ENCODE data around the gene RO60. TPM values are rescaled to one million over a fixed set of nuclear protein-coding genes. Genes with fewer than 3 reads are reported as not detected.
"Not testable (repeated sequence)": the region's sequence is repeated elsewhere in the genome, so short reads cannot be mapped to it uniquely, and the experiment has no call there.

RO60 gene
- total RNA-seq, 1 experiment from 2014 or later: 74.8 TPM

DNA sequence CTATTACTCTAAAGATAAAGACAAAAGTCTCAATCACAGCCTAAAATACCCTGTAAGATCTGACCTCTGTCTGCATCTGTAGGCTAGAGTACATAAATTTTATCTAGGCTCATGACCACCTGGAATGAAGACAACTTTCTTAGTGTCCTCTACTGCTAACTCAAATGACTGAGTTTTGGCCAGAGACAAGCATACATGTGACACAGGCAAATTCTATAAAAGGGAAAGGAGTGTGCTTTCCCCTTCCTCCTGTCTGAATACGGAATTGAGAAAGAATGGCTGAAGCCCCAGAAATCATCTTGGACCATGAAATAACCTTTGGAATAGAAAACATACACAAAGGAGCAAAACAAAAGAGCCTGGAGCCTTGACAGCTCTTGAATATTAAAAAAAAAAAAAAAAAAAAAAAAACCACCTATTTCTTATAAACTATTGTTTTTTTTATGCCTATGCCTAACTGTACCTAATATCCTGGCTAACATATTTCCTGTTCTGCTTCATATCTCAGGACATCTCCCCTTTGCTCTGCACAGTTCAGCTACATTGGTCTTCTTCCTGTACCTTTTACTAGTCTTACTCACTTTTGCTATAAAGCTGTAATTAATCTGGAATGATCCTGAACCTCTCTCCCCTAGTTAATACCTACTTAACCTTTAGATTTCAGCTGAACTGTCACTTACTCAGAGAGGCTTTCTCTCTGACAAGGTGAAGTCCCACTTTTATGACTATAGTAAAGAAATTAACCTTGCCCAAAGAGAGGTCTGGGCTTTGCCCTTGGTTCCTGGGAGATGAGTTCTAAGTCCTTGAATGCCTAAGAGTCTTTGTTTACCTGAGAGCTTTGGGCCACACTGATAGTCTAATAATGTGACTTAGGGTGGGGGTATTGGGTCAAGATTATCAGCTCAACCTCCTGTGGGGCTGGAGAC is 16.4 kb upstream of the RO60 start:
- Histone ChIP-seq H3K9me3 (ENCODE audit: control insufficient read depth, insufficient read depth, low read depth, low read length) (no peaks in the 10 kb centered on the region), H3K27me3 (ENCODE audit: control insufficient read depth, insufficient read depth, low read length) (no peaks in the 10 kb centered on the region), H3K27ac (ENCODE audit: low read length) (no peak overlapping the region), H3K36me3 (ENCODE audit: control insufficient read depth, insufficient read depth, low read length) (peaks cover 7% of the 10 kb centered on the region), H3K4me1 (ENCODE audit: control insufficient read depth, insufficient read depth, low read length) (no peaks in the 10 kb centered on the region), H3K4me3 (ENCODE audit: low read depth in 2 of 2, low read length in 2 of 2) (no peak overlapping the region)
- intact Hi-C loops (cut with micrococcal nuclease; ENCODE audit: unreplicated experiment): no loop called here
- DNase-seq (ENCODE audit: low read depth, low spot score) (no peak), ATAC-seq (no peak)
- no peak for TF ChIP-seq POLR2AphosphoS5 (IDR thresholded peaks at IDR 0.05; ENCODE audit: low read depth, low read length)
- no peak for TF ChIP-seq TCF7L2 (IDR thresholded peaks at IDR 0.05; ENCODE audit: low read depth, low read length)
- no TSS peak for BruUV-seq (replicated peaks)
- POLR2A ChIA-PET: no interaction called here
- in situ Hi-C loops (cut with HindIII; ENCODE audit: low pct_unique_long_range_greater_than_20kb, low sequenced_read_pairs): no loop called here
- CTCF ChIA-PET: no interaction called here

DNA sequence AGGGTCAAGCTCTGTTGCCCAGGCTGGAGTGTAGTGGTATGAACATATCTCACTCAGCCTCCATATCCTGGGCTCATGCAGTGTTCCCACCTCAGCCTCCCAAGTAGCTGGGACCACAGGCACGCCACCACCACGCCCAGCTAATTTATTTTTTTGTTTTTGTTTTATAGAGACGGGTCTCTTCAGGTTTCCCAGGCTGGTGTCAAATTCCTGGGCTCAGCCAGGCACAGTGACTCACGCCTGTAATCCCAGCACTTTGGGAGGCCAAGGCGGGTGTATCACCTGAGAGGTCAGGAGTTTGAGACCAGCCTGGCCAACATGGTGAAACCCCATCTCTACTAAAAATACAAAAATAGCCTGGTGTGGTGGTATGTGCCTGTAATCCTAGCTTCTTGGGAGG is 10.5 kb upstream of the RO60 start:
- in situ Hi-C loops (cut with HindIII; ENCODE audit: low pct_unique_long_range_greater_than_20kb, low sequenced_read_pairs); H3K27ac ChIP-seq (ENCODE audit: low read length); H3K4me3 ChIP-seq (ENCODE audit: low read depth in 2 of 2, low read length in 2 of 2); POLR2A ChIA-PET; H3K4me1 ChIP-seq (ENCODE audit: control insufficient read depth, insufficient read depth, low read length); DNase-seq (ENCODE audit: low read depth, low spot score); CTCF ChIA-PET; intact Hi-C loops (cut with micrococcal nuclease; ENCODE audit: unreplicated experiment); H3K9me3 ChIP-seq (ENCODE audit: control insufficient read depth, insufficient read depth, low read depth, low read length); ATAC-seq; H3K27me3 ChIP-seq (ENCODE audit: control insufficient read depth, insufficient read depth, low read length); BruUV-seq (replicated peaks): not testable (repeated sequence)
- peaks cover 23% of the 10 kb centered on the region for H3K36me3 ChIP-seq (ENCODE audit: control insufficient read depth, insufficient read depth, low read length)

GRCh38 chr1:193054169-193054675 is 5.2 kb upstream of the RO60 start:
- DNase-seq (ENCODE audit: low read depth, low spot score) (no peak), ATAC-seq (no peak)
- peaks cover 21% of the 10 kb centered on the region for H3K36me3 ChIP-seq (ENCODE audit: control insufficient read depth, insufficient read depth, low read length)
- ChIA-PET POLR2A (no interaction called here), CTCF (no interaction called here)
- H3K27ac ChIP-seq (ENCODE audit: low read length): no peak overlapping the region
- BruUV-seq (replicated peaks): no TSS peak
- H3K27me3 ChIP-seq (ENCODE audit: control insufficient read depth, insufficient read depth, low read length): no peaks in the 10 kb centered on the region
- no peak overlapping the region for H3K4me3 ChIP-seq (ENCODE audit: low read depth in 2 of 2, low read length in 2 of 2)
- TF ChIP-seq, protein P1, sequence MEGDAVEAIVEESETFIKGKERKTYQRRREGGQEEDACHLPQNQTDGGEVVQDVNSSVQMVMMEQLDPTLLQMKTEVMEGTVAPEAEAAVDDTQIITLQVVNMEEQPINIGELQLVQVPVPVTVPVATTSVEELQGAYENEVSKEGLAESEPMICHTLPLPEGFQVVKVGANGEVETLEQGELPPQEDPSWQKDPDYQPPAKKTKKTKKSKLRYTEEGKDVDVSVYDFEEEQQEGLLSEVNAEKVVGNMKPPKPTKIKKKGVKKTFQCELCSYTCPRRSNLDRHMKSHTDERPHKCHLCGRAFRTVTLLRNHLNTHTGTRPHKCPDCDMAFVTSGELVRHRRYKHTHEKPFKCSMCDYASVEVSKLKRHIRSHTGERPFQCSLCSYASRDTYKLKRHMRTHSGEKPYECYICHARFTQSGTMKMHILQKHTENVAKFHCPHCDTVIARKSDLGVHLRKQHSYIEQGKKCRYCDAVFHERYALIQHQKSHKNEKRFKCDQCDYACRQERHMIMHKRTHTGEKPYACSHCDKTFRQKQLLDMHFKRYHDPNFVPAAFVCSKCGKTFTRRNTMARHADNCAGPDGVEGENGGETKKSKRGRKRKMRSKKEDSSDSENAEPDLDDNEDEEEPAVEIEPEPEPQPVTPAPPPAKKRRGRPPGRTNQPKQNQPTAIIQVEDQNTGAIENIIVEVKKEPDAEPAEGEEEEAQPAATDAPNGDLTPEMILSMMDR (IDR thresholded peaks at IDR 0.05): no peak
- no peak for TF ChIP-seq POLR2AphosphoS5 (IDR thresholded peaks at IDR 0.05; ENCODE audit: low read depth, low read length)
- no peak for TF ChIP-seq SIN3A (IDR thresholded peaks at IDR 0.05; ENCODE audit: borderline replicate concordance, insufficient read depth, low read depth, low read length)
- TF ChIP-seq TCF7L2 (IDR thresholded peaks at IDR 0.05; ENCODE audit: low read depth, low read length): no peak
- TF ChIP-seq REST (IDR thresholded peaks at IDR 0.05; ENCODE audit: insufficient read depth in 1 of 2, low read depth in 2 of 2, low read length in 1 of 2): no peak
- in situ Hi-C loops (cut with HindIII; ENCODE audit: low pct_unique_long_range_greater_than_20kb, low sequenced_read_pairs): no loop called here
- H3K9me3 ChIP-seq (ENCODE audit: control insufficient read depth, insufficient read depth, low read depth, low read length): no peaks in the 10 kb centered on the region
- intact Hi-C loops (cut with micrococcal nuclease; ENCODE audit: unreplicated experiment): no loop called here
- H3K4me1 ChIP-seq (ENCODE audit: control insufficient read depth, insufficient read depth, low read length): peaks cover 11% of the 10 kb centered on the region
